Smooth muscle cell (in vitro differentiated cells): Measurements from ENCODE around the gene PRDM5. TPM values are rescaled to one million over a fixed set of nuclear protein-coding genes. Genes with fewer than 3 reads are reported as not detected.

Source experiments
- DNase-seq: peaks from one replicate; lab custom pipeline; 2025; ENCODE audit not compliant: unreplicated experiment; lab: John Stamatoyannopoulos, UW
- H2AFZ ChIP-seq: fragments of 200-600 bp; sonication (generic); 2 replicates; pipeline ENCODE4 v1.6.0; 2016; ENCODE audit warnings: antibody characterized with exemption, low read depth, mild to moderate bottlenecking
- H3F3A ChIP-seq: fragments of 200-600 bp; sonication (generic); 2 replicates; pipeline ENCODE4 v1.6.0; 2017; ENCODE audit warnings: antibody characterized with exemption, low read depth
- H3K27ac ChIP-seq: fragments of 200-600 bp; sonication (generic); 2 replicates; pipeline ENCODE4 v1.5.1; 2016; ENCODE audit warnings: low read depth, mild to moderate bottlenecking
- H3K27me3 ChIP-seq: fragments of 200-600 bp; sonication (generic); 2 replicates; pipeline ENCODE4 v1.6.1; 2016; ENCODE audit warnings: low read depth, mild to moderate bottlenecking
- H3K36me3 ChIP-seq: fragments of 200-600 bp; sonication (generic); 2 replicates; pipeline ENCODE4 v1.5.1; 2016; ENCODE audit warnings: low read depth
- H3K4me1 ChIP-seq: fragments of 200-600 bp; sonication (generic); 2 replicates; pipeline ENCODE4 v1.5.1; 2016; ENCODE audit warnings: low read depth
- H3K4me2 ChIP-seq: fragments of 200-600 bp; sonication (generic); 2 replicates; pipeline ENCODE4 v1.6.0; 2016; ENCODE audit warnings: mild to moderate bottlenecking
- H3K4me3 ChIP-seq: fragments of 200-600 bp; sonication (generic); 2 replicates; pipeline ENCODE4 v1.5.1; 2016; ENCODE audit warnings: mild to moderate bottlenecking
- H3K79me2 ChIP-seq: fragments of 200-600 bp; sonication (generic); 2 replicates; pipeline ENCODE4 v1.6.0; 2016; ENCODE audit warnings: low read depth, mild to moderate bottlenecking
- H3K9ac ChIP-seq: fragments of 200-600 bp; sonication (generic); 2 replicates; pipeline ENCODE4 v1.6.0; 2016; ENCODE audit warnings: low read depth
- H3K9me3 ChIP-seq: fragments of 200-600 bp; sonication (generic); replicated peaks from 2 replicates; pipeline ENCODE4 v1.5.1; 2016; ENCODE audit warnings: low read depth
- H4K20me1 ChIP-seq: fragments of 200-600 bp; sonication (generic); 2 replicates; pipeline ENCODE4 v1.6.0; 2016; ENCODE audit warnings: low read depth
- WGBS: methylation state at CpG from one replicate; pipeline ENCODE4 v1.1.7; 2016; ENCODE audit warnings: low lambda C conversion rate; 5-methylcytosine and 5-hydroxymethylcytosine counted together
- polyA plus RNA-seq: library from polyadenylated mRNA; unstranded; fragments of >200 nt; fragmentation: Nextera tagmentation; extraction: Ambion mirVana; gene quantifications from 2 replicates; pipeline ENCODE4 v1.2.1, GENCODE V29; 2016
- total RNA-seq: library from RNA; depleted of rRNA; stranded (reverse); fragments of >200 nt; gene quantifications from 2 replicates; pipeline ENCODE4 v1.2.3, GENCODE V29; 2014
- TF ChIP-seq, protein P1 (sequence below): fragments of 200-600 bp; sonication (generic); IDR thresholded peaks from 2 replicates; pipeline ENCODE4 v1.5.1; 2017; ENCODE audit warnings: borderline replicate concordance, mild to moderate bottlenecking, antibody characterized with exemption; ENCODE audit not compliant: insufficient read depth, poor library complexity, severe bottlenecking

Gene PRDM5
- total and polyA plus RNA-seq, 2 experiments from 2014 or later: 3.3 to 8.6 TPM

DNA sequence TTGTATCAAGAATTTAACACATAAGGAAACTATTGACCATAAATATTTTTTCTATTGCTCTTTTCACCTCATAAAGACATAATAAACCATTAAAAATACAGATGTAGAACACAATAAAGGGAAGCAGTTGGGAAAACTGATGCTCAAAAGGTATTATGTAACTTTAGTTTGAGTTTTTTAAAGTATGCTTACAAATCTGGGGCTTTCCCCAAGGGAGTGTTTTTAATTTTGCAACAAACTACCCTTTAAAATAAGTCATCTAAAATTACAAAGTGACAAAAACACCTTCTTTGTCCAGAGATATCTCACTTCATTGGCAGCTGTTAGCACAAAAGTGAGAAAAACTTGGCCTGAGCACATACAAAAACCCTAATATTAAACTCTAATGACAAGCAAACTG lies 55.0 kb downstream of the PRDM5 start:
- no peak for DNase-seq
- H3K36me3 ChIP-seq: no peaks in the 10 kb centered on the region
- no peak overlapping the region for H3K9ac ChIP-seq
- no peaks in the 10 kb centered on the region for H3K27me3 ChIP-seq
- no peak overlapping the region for H3K27ac ChIP-seq
- H4K20me1 ChIP-seq: no peaks in the 10 kb centered on the region
- no peaks in the 10 kb centered on the region for H3K79me2 ChIP-seq
- H3F3A ChIP-seq: no peaks in the 10 kb centered on the region
- no peak overlapping the region for H3K4me2 ChIP-seq
- H3K4me3 ChIP-seq: no peak overlapping the region
- H3K4me1 ChIP-seq: peaks cover 11% of the 10 kb centered on the region
- TF ChIP-seq, protein P1, sequence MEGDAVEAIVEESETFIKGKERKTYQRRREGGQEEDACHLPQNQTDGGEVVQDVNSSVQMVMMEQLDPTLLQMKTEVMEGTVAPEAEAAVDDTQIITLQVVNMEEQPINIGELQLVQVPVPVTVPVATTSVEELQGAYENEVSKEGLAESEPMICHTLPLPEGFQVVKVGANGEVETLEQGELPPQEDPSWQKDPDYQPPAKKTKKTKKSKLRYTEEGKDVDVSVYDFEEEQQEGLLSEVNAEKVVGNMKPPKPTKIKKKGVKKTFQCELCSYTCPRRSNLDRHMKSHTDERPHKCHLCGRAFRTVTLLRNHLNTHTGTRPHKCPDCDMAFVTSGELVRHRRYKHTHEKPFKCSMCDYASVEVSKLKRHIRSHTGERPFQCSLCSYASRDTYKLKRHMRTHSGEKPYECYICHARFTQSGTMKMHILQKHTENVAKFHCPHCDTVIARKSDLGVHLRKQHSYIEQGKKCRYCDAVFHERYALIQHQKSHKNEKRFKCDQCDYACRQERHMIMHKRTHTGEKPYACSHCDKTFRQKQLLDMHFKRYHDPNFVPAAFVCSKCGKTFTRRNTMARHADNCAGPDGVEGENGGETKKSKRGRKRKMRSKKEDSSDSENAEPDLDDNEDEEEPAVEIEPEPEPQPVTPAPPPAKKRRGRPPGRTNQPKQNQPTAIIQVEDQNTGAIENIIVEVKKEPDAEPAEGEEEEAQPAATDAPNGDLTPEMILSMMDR: no peak
- no peak overlapping the region for H2AFZ ChIP-seq
- H3K9me3 ChIP-seq: no peaks in the 10 kb centered on the region

DNA sequence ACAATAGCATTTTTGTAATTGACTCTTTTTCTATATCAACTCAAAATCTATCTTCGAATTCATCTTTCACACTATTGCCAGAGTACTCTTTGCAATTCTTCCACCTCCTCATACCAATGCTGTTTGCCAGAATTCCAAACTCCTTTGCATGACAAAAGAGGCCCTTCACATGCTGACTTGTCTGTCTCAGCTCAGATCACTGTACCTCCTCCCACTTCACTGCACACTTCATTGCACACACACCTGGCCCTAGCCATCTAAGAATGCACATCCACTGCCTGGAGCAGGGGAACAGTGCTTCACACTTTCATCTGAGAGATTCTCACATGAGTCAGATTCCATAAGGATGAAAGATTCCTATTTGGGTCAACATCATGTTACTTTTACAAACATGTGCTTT lies 56.5 kb downstream of the PRDM5 start:
- Histone ChIP-seq H3K4me1 (peaks cover 11% of the 10 kb centered on the region), H3K79me2 (no peaks in the 10 kb centered on the region), H4K20me1 (no peaks in the 10 kb centered on the region), H3K27me3 (no peaks in the 10 kb centered on the region), H3K4me2 (no peak overlapping the region), H3K27ac (no peak overlapping the region), H3K36me3 (no peaks in the 10 kb centered on the region), H3K9ac (no peak overlapping the region), H2AFZ (no peak overlapping the region), H3K4me3 (no peak overlapping the region), H3K9me3 (no peaks in the 10 kb centered on the region), H3F3A (no peaks in the 10 kb centered on the region)
- no peak for DNase-seq
- TF ChIP-seq, protein P1: no peak
- WGBS: 97% methylated on average over 1 of the region's 1 CpG

DNA sequence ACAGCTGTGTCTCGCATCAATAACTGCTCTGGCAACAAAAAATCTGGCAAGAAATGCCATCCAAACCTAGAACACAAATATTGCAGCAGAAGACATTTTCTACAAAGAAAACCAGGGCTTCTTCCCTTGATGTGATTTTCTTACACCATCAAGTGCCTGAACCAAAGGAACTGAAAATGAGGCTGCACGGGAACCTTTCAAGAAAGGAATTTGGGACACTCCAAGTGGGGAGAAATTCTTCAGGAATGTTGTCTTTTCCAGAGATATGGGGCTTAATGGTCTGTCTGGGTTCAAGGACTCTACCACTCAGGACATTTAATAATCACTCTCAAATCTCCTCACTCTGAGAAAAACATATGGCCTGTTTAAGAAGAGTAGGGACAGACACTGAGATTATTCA lies 57.6 kb downstream of the PRDM5 start:
- DNase-seq: no peak
- Histone ChIP-seq H3K79me2 (no peaks in the 10 kb centered on the region), H3K27ac (no peak overlapping the region), H2AFZ (no peak overlapping the region), H3K4me3 (no peak overlapping the region), H3F3A (no peaks in the 10 kb centered on the region), H3K4me2 (no peak overlapping the region), H3K9me3 (no peaks in the 10 kb centered on the region), H3K9ac (no peak overlapping the region), H4K20me1 (no peaks in the 10 kb centered on the region), H3K27me3 (no peaks in the 10 kb centered on the region), H3K4me1 (peaks cover 11% of the 10 kb centered on the region), H3K36me3 (no peaks in the 10 kb centered on the region)
- TF ChIP-seq, protein P1: no peak
- WGBS: 59% methylated on average over 2 of the region's 2 CpGs

DNA sequence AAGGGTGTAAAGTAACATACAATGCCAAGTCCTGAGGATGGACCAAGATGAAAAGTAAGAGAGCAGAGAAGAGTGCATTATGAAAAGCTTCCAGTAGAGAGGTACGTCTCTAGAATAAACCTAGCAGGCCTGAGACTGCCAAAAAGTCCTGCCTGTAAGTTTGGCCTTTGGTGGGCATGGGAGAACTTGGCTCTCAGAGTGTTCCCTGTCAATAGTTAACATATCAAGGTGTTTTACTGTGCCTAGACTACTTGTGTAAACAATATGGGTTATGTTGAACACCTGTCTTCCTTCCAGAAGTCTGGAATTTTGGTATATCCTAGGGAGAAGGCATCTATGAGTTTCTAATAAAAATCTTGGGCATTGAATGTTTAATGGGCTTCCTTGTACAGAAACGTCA lies 60.1 kb downstream of the PRDM5 start:
- WGBS: 97% methylated on average over 2 of the region's 2 CpGs
- no peak overlapping the region for H3K9ac ChIP-seq

More for the DNA sequence above, 60.1 kb downstream of the PRDM5 start:
- Histone ChIP-seq H3K27me3 (no peaks in the 10 kb centered on the region), H3K27ac (no peak overlapping the region), H3K36me3 (no peaks in the 10 kb centered on the region), H3K79me2 (no peaks in the 10 kb centered on the region), H3K4me3 (no peak overlapping the region), H3K4me1 (peaks cover 11% of the 10 kb centered on the region), H3F3A (no peaks in the 10 kb centered on the region), H4K20me1 (no peaks in the 10 kb centered on the region), H3K4me2 (no peak overlapping the region), H3K9me3 (no peaks in the 10 kb centered on the region), H2AFZ (no peak overlapping the region)
- TF ChIP-seq, protein P1: no peak
- DNase-seq: no peak
